Activated naive CD4-positive, alpha-beta T cell (primary cell): ENCODE data around the gene NAA25.
"Not testable (repeated sequence)": the region's sequence is repeated elsewhere in the genome, so short reads cannot be mapped to it uniquely, and the experiment has no call there.

ENCODE experiments used
- DNase-seq, 4 experiments: peaks; one replicate each; lab custom pipeline; 2025; lab: John Stamatoyannopoulos, UW

Gene NAA25

DNA sequence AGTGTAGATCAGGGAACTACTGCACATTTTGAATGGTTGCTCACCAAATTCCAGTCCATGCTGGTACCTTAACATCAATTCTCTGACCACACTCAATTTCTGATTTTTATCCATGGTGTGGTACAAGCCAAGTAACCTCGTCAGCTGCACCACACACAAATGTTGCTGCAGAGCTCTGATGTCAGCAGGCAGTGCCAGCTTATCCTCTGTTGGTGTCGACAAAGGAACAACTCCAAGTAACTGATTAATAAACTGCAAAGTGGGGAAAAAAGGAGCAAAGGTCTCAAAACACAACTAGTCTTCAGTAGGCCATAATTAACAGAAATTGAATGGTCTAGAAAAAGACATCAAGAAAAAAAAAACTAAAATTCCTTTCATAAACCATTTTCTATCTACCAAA is 47.4 kb downstream of the NAA25 start:
- DNase-seq = no peak

GRCh38 chr12:112049351-112049750 is 59.2 kb downstream of the NAA25 start:
- DNase-seq = no peak

GRCh38 chr12:112046003-112046402 is 62.6 kb downstream of the NAA25 start:
- DNase-seq = no peak

DNA sequence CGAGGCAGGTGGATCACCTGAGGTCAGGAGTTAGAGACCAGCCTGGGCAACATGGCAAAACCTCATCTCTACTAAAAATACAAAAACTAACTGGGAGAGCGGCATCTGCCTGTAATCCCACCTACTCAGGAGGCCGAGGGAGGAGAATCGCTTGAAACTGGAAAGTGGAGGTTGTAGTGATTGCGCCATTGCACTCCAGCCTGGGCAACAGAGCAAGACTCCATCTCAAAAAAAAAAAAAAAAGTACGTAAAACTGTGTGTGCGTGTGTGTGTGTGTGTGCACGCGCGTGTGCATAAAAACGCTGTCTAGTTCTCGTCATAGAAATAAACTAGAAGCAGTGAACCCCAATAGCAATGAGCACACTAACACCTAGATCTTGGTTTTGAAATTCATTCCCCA is 72.0 kb downstream of the NAA25 start:
- not testable (repeated sequence) for DNase-seq

GRCh38 chr12:112035219-112035785 is 73.3 kb downstream of the NAA25 start:
- no peak for DNase-seq

- DNase-seq = no peak
These were observed 76.3 kb downstream of the NAA25 start for GRCh38 chr12:112032292-112032691.

GRCh38 chr12:112031472-112031871 is 77.1 kb downstream of the NAA25 start:
- DNase-seq = no peak

- no peak for DNase-seq
These were observed 79.3 kb downstream of the NAA25 start for GRCh38 chr12:112029301-112029700.

GRCh38 chr12:112025808-112026375 is 82.7 kb downstream of the NAA25 start:
- no peak for DNase-seq

DNA sequence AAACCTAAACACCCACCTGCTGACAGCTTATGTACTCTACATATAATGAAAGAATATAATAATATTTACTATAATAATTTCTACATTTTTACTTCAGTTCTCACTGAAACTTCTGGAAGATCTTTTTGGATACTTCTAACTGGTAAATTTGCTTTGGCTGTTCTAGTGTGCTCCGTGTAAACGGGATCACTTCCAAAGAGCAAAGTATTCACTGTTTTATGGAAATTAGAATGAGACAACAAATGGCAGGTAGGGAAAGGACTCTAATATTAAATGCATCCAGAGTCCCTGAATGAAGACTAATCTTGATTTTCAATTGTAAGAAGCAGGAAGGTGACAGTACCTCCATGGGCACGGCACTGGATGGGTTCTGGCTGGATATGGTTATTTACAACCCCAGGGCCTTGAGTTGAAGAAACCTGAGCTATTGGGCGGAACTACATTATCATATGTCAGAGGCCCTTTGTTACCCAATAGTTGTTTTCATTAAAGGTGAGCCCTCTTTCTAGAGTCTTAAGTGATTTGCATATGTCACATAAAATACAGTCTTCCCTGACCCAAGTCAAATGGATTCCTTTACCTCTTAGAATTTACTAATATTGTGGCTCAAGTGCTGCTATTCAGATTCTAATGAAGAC is 84.7 kb downstream of the NAA25 start:
- no peak for DNase-seq

DNA sequence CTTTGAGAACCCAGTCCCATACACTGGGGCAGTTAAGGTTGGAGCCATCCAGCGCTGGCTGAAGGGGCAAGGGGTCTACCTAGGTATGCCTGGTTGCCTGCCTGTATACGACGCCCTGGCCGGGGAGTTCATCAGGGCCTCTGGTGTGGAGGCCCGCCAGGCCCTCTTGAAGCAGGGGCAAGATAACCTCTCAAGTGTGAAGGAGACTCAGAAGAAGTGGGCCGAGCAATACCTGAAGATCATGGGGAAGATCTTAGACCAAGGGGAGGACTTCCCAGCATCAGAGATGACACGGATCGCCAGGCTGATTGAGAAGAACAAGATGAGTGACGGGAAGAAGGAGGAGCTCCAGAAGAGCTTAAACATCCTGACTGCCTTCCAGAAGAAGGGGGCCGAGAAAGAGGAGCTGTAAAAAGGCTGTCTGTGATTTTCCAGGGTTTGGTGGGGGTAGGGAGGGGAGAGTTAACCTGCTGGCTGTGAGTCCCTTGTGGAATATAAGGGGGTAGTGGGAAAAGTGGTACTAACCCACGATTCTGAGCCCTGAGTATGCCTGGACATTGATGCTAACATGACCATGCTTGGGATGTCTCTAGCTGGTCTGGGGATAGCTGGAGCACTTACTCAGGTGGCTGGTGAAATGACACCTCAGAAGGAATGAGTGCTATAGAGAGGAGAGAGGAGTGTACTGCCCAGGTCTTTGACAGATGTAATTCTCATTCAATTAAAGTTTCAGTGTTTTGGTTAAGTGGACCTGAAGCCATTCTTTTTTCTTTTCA is 86.2 kb downstream of the NAA25 start:
- DNase-seq = no peak

GRCh38 chr12:112020947-112021457 is 87.6 kb downstream of the NAA25 start:
- DNase-seq = no peak

DNA sequence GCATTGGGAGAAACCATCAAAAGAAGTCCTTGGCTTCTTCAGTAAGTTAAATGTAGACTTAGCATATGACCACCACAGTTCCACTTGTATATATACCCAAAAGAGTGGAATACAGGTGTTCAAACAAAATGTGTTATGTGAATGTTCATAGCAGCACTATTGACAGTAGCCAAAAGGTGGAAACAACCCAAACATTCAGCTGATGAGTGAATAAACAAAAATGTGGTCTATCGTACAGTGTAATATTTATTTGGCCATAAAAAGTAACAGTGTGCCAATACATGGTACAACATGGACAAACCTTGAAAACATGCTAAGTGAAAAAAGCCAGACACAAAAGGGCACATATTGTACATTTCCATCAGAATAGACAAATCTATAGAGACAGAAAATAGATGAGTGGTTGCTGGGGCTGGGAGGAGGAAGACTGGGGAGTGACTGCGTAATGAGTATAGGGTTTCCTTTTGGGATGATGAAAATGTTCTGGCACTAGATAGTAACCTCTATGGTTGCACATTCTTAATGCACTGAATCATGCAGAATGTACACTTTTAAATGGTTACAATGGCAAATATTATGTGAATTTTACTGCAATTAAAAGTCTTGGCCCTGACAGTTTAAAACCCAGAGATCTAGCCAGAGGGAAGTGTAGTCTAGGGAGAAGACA is 89.9 kb downstream of the NAA25 start:
- DNase-seq = no peak

DNA sequence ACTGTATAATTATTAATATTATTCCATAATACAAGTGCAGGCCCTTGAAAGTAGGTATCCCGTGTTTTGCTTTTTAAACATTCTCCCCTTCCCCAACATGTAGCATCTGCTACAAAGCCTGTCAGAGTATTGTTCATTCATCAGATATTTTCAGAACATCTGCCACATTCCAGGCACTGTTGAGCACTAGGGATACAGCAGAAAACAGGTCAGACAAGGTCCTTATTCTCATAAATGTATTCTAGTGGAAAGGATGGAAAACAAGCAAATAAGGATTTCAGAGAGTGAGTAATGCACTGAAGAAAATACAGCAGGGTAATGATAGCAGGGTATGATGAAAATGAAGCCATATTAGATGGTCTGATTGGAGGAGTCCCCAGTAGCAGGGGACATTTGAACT is 91.5 kb downstream of the NAA25 start:
- DNase-seq = no peak

DNA sequence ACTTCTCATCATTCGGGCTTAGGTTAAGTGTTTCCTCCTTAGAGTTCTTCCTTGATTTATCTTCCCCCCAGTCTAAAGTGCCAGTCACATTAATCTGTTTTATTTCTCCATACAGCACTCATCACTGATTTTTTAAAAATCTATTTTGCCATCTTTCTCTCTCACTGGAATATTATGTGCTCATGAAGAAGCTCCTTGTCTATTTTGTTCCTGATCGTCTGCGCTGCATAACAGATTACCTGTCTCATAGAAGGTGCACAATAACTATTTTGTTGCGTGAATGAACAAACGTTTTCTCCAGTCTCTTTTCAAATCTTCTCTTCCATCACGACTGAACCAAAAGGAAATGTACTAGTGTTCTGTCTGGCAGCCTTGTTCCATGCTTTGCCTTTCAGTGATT is 92.6 kb downstream of the NAA25 start:
- DNase-seq = no peak

GRCh38 chr12:112013601-112014402 is 94.8 kb downstream of the NAA25 start:
- peak in 3 of 4 experiments; percentile 20 to 43 (median 31) for DNase-seq

DNA sequence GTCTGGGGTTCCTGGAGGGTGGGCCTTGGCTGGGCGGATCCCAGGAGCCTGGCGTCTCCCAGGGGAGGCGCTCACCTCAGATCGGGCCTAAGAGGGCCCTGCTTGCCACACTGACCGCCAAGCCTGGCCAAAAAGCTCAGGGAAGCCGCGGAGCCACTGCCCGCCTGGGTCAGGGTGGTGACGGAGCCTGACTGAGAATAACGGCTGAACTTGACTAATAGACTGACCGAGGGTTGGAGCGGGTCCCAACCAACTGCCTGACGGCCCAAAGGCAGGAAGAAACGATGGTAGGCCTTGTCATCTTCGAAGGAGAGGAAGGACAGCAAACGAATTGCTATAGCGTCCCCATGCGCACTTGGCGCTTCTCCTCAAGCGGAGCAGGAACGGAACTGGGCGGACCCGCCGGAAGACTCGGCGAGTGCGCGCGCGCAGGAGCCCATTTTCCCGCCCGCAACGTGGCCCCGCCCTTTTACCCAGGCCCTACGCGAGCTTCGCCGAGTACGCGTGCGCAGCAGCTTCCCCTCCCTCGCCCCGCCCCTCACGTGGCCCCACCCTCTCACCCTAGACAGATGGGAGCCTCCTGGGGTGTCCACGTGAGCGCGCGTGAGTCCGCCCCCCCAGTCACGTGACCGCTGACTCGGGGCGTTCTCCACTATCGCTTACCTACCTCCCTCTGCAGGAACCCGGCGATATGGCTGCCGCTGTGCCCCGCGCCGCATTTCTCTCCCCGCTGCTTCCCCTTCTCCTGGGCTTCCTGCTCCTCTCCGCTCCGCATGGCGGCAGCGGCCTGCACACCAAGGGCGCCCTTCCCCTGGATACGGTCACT is 95.6 kb downstream of the NAA25 start, which contains the start of the genes ERP29 and TMEM116:
Gene ERP29 (plus strand): TSS at position 652 of the 826 bp plus-strand sequence. CDS start 40 bp downstream, at position 692.
Gene TMEM116 (minus strand): TSS at position 391 of the 826 bp plus-strand sequence. CDS start 7,895 bp downstream, outside the sequence.
- peak; percentile 99 to 100 (median 100) for DNase-seq

- no peak for DNase-seq
These were observed 96.9 kb downstream of the NAA25 start for GRCh38 chr12:112011685-112012084.

- DNase-seq = no peak
These were observed 97.9 kb downstream of the NAA25 start for GRCh38 chr12:112010415-112011344.
